Measurements from ENCODE around the gene SPTLC1.

GRCh38 chr9:92059661-92060060 lies 55.6 kb downstream of the SPTLC1 start:
- TF ChIP-seq CTCF (IDR thresholded peaks at IDR 0.05) (no peak), POLR2A (IDR thresholded peaks at IDR 0.05) (no peak), POLR2AphosphoS5 (IDR thresholded peaks at IDR 0.05) (no peak), EP300 (IDR thresholded peaks at IDR 0.05; ENCODE audit: low read depth) (no peak)
